Hematopoietic multipotent progenitor cell treated with erythropoietin and hydrocortisone succinate and interleukin-3 and kit ligand, for 15 days (in vitro differentiated cells): Measurements from ENCODE around the gene NRP2.

Experiments
- DNase-seq: peaks from one replicate; pipeline ENCODE4 v3.0.0-alpha.2; 2015; ENCODE audit warnings: low spot score

NRP2 gene

DNA sequence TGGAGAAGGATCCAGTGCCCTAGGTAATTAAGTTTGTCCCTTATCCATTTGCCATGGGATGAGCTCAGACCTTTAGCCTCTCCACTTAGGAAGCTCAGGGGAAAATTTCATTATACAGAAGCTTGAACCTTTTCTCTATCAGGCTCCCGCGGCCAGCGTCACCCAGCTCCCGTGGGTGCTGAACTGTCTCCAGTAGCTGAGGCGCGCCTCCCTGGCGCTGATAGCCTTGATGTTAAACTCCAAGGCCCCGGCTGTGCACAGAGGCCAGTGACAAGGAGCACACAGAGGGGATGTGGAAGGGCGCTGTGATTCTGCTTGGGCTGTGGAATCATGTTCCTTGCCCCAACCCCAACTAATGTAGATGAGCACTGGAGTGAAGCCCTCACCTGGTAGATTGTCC, 50.8 kb downstream of the NRP2 start:
- no peak for DNase-seq

DNA sequence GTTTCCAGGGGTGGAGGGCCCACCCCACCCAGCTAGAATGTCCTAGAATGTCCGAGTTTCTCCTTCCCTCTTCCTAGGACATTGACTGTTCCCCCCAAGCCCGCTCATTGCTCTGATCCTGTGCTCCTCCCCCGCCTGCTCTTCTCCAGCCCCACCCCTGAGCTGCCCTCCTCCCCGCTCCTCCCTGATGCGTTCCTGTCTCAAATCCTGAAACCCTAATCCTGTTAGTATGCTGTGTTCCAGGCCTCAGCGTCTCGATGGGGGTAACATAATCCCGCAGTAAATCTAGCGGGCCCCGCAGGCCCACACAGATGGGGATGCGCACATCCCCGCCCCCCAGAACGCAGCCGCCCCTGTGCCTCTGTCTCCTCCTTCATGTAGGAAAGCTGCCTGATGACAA, 51.3 kb downstream of the NRP2 start:
- DNase-seq = no peak

DNA sequence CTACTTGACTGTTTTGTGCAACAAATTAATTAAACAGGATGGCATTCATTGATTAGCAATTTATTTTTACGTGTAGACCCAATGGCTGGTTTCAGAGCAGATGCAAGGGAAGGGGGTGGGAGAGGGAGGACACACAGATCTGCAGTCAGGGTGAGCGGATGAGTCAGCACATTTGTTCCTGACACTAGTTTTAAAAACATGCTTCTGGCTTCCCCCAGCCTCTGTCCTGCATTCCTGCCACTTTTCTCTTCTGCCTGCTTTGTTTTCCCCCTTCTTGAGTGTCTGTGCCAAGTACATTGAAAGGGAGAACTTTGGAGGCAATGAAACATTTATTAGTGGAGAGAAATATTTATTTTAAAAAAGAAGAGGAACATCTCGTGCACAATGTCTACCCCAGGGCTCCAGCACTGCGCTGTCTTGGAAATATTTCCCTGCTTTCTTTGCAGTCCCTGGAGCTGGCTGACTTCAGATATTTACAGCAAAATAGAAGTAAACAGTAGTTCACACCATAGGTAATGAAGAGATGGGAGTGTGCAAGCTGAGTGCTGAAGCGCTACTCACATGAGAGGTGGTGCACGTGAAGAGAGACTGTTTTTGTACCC, 52.2 kb downstream of the NRP2 start:
- DNase-seq = peak; percentile 30

DNA sequence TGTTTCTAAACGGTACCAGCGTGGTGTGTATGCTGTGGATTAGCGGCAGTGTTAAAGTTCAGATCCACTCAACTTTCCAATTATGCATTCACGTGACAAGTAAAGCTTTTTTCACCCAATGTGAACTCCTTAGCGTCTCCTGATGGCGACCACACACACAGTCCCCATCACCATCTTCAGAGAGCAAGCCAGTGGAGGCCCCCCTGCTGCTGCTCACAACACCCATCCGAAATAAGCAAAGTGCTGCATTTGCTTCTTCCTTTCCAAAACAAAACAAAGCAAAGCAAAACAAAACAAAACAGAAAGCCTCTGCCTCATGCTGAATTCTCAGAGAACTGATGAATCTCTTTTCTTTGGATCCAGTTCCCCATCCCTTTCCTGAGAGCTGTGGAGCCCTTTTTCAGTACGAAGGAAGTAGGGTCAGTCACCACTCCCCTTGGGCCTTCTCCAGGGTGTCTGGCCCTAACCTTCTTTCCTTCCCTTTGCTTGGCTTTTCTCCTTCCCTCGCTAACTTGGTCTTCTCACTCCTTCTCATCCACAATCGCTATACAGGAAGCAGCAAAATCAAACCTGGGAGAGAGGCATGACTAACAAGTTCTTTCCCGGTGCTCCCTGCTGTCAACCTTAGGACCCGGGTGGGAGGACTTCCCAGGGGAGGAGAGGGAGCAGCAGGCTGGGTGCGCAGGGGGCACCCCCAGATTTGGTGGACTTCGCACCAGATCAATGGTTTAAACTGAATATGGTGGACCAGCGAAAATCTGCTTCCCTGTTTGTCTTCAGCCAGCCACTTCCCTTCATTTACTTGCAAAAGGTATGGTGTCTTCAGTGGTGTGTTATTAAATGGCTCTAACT, 56.0 kb downstream of the NRP2 start:
- no peak for DNase-seq

DNA sequence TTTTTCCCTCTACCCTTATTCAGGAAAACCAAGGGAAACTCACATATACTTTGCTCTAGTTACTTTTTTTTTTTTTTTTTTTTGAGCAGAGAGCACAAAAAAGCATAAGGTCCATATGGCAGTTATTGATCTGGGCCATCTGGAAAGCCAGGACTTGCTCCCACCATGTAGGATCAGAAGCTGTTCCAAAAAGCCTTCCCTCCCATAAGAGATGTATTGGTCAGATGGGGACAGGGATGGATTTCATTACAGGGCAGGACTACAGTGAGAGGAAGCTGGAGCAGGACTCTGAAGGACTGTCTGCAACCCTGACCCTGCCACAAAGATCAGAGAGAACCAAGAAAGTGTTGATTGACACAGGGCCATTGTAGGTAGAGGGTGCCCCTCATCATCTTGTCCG, 57.3 kb downstream of the NRP2 start:
- no peak for DNase-seq

DNA sequence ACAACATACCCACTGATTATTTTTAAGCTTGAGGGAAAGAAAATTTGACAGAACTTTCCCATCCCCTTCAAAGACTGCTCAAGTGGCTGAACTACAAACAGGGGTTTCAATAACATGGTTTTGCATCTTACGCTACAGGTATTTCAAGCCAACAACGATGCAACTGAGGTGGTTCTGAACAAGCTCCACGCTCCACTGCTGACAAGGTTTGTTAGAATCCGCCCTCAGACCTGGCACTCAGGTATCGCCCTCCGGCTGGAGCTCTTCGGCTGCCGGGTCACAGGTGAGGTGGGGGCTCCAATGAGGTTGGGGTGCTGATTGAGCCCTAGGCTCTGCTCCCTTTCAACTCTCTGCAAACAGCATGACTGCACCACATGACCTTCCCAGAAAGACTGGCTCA, 58.1 kb downstream of the NRP2 start:
- DNase-seq = no peak

DNA sequence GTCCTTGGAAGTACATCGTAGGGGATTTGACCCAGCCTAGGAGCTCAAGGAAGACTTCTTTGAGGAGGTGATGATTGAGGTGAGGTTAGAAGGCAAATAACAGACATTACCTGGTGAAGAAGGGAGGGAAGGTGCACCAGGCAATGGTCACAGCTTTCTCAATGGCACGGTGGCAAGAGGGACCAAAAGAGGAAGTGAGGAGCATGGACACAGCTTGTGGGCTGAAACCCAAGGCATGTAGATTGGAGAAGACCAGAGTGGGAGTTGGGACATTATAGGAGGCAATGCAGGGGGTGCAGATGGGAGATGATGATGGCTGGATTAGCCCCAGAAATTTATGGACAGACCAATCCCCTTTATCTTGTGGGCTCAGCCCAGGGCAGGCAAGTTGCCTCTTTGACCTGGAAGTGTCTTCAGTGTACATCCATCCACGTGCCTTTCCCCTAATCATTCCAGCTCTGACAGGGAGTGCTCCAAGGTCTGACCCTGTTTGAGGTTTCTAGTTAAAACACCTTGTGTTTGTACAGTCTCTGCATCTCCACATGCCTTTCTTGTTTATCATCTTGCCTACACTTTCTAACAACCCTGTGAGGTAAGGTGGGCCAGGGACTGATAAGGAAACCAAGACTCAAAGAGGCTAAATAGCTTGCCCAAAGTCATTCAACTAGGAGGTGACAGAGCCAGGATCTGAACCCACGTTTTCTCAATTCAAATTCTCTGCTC, 59.1 kb downstream of the NRP2 start:
- DNase-seq = no peak

DNA sequence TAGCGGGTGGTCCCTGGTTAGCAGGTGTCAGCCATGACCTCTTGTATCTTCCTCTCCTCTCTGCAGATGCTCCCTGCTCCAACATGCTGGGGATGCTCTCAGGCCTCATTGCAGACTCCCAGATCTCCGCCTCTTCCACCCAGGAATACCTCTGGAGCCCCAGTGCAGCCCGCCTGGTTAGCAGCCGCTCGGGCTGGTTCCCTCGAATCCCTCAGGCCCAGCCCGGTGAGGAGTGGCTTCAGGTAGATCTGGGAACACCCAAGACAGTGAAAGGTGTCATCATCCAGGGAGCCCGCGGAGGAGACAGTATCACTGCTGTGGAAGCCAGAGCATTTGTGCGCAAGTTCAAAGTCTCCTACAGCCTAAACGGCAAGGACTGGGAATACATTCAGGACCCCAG, 60.8 kb downstream of the NRP2 start:
- DNase-seq = no peak

DNA sequence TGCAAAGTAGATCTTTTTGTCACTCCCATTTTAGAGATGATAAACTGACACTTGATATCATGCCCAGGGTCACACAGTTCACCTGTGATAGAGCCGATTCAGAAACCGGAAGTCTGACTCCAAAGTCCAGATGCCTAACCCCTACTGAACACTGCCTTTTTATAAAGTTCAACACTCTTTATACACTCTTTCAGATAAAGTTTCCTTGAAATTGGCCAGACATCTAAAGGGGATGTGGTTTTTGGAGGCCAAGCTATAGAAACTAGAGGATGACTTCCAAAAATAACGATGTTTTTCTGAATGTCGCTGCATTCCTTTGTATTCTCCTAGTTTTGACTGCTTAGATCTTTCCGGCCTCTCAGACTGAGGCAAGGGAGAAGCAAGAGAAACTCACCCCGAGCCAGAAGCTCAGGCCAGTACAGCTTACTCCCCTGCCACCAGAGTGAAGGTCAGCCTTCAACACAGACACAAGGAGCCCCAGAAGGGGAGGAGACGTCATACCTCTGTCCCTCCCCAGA, 61.8 kb downstream of the NRP2 start:
- DNase-seq = no peak

DNA sequence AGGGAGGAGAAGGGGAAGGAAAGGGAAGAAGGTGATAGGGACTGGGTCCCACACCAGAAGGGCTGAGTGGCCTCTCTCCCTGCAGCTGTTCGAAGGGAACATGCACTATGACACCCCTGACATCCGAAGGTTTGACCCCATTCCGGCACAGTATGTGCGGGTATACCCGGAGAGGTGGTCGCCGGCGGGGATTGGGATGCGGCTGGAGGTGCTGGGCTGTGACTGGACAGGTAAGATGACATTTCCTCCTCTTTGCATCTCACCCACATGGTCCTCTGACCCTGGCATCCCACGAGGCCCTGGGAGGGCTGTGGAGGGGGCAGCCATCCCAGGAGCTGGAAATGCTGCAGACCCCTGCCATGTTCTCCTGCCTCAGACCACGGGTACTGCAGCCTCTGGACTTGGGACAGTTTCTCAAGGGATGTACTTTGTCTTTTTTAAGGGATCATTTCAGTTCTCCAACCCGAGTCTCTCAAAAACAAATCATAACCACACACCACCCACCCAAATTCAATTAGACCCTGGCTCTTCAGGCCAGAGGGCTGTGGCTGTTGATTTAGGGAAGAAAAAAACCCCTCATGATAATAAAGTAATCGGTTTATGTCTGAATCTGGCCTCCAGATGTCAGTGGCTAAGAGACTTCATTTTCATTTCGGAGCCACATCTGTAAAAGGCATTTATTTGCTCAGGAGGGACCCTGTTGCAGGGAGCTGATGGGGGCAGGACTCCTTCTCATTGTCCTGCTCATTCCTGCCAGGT, 63.5 kb downstream of the NRP2 start:
- no peak for DNase-seq

DNA sequence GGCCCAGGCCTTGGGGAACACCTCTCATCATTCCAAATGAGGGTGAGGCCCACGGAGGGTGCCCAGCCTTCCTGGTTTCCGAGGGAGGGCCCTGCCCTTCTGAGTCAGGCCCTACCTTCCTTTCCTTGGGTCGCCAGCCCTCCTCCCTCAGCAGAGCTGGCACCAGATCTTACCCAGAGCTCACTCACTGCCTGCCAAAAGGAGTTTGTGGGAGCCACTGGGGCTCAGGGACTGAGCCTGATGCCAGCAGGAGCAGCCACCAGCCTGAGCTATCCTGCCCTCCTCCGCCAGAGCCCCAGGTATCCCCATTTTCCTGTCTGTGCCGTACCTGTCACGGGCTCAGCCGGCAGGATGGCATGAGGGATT, 64.1 kb downstream of the NRP2 start:
- DNase-seq = no peak

DNA sequence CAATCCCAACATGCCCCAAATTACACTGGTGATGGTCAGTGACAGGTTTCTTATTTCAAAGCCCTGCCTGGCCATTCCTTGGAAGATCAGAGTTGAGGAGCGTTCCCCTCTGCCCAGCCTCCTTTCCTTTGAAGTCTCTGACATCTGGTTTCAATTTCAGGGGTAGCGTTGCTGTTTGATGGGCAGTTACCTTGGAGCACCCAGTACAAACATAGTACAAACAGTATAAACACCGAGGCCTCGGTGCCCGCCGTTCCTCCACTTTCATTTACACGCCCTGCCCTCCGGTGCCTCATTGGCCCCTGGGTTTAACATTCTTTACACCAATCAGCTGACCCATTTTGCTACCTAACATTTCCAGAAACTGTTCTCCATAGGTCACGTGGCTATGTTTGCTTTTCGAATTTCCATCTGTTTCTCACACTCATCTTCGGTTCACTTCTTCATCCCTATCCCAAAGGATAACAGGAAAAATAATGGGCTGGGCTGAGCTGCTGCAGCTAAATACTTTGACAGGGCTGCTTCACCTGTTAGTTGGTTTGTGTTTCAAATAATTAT, 65.6 kb downstream of the NRP2 start:
- no peak for DNase-seq

DNA sequence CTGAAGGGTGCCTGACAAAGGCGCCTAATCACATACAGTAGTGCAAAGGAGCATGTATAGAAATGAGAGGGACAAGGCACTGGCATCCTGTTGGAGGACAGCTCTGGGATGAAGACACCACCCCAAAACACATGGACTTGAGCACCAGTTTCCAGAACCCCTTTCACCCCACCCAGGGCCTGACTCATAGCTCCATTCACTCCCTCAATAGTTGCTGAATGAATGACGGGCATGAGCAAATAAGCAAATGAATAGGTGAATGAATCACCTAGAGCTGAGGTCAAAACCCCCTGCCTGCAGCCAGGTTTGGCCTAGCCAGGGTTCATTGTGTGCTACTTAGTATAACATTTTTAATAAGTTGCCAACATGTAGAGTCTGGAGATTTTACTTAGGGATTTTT, 66.3 kb downstream of the NRP2 start:
- DNase-seq = no peak

DNA sequence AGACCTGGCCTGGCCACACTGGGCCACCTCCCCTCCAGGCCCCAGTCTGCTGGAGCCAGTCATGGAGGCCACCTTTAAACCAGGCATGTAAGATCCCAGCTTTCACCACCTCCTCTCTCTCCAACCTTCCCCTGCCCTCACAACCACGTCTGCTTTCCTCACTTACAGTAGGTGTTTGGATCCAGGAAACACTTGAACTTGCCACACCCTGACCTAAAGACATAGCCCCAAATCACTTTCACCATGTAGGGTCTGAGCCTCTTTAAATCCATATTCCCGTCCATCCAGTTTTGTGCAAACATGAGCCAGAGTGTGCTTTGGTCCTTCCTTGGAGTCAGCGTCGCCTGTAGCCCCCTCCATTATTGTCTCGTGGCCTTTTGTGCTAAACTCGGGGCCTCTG, 66.8 kb downstream of the NRP2 start:
- no peak for DNase-seq

DNA sequence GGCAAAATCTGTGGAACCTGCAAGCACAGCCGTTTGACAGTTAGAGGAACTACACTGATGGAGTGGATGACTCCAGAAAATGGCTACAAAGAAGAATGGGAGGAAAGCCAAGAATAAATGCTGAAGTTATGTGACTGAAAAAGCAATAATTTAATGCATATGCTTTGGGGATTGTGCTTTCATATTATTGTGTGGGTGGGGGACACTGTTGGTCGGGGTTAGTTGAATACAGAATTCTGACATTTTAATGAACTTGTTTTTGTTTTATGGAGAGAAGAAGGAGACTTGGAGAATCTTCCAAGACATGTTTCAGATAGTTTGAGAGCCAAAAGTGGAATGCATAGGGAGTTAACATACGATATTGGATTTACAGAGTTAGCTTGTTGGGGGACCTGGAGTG, 68.5 kb downstream of the NRP2 start:
- DNase-seq = no peak

DNA sequence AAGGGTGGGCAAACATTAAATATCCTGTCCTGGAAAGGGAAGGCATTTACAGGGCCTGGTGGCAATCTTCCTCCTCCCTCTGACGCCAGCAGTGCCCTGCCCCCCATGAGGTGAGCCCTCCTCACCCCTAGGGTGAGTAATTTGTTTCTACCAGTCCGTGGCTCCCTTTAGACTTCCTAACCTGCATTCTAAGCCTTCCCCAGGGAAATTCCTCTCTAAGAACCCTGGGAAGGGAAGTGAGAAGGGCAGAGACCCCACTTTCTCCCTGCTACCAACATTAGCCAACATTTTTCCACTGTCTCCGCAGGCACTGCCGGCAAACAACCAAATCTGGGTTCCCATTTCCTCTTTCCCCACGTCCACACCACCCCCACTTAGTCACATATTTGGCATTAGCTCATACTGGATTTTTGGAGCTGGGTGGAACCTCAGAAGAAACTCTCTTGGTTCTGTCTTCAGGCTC, 69.3 kb downstream of the NRP2 start:
- no peak for DNase-seq

DNA sequence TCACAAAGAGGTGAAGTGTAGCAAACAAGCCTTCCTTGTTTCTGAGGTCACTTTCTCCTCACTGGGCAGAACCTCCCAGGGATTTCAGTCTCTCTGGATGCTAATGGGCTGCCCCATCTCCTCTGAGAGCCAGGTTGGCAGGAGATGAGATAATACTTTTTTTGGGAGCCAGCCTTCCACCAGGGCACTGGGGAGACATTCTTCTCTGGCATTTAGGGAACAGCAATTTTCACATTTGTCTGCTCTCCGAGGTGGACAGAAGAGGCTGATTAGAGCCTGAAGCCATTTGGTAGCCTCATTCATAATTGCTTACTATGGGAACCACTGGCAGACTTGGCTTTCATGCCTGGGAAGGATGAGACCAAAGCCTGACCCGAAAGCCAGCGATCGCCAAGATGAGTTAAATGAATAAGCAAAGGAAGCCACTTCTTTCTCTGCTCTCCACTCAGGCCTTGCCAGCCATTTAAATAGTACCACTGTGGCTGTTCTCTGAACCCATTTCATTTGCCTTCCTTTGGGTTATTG, 70.1 kb downstream of the NRP2 start:
- no peak for DNase-seq

DNA sequence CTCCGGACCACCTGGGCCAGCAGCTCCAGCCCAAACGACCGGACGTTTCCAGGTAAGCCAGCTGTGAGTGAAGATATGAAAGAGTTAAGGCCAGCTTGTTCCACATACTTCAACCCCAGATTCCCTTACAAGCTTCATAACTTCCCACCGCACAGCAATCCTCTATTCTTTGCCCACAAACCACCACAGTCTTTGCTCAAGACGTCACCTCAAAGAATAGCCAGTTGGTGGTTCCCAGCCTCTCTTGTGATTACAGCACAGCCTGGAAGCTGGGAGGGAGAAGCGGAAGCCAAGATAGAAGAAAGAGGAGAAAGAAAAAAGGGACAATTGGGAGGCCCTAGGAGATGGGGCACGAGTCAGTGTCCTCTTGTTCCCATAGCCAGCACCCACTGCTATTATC, 70.6 kb downstream of the NRP2 start:
- DNase-seq = no peak

DNA sequence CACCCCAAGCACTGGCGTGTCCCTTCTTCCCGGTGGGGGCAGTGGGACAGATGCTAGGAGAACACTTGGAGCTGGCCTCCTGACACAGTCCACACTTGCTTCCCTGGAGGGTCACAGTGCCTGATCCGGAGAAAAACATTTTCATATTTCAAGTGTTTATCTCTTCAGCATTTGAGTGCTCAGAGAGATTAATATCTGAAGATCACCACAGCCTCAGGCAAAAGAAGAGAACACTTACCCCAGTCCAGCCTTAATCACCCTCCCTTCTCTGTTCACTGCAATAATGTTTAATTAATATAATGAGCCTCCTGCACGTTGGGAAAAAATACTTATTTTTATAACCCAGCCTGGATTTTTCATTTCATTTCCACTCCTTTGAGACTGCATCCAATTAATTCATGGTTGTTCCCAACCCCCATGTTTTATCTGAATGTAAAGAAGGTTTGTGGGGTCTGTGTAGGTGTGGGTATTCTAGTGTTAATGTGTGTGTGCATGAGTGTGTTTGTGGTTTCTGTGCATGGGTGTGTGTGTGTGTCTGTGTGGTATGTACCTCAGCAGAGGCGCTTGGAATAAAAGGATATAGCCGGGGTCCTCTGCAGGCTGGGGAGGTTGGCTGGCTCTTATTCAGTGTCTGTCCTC, 72.1 kb downstream of the NRP2 start:
- DNase-seq = no peak

DNA sequence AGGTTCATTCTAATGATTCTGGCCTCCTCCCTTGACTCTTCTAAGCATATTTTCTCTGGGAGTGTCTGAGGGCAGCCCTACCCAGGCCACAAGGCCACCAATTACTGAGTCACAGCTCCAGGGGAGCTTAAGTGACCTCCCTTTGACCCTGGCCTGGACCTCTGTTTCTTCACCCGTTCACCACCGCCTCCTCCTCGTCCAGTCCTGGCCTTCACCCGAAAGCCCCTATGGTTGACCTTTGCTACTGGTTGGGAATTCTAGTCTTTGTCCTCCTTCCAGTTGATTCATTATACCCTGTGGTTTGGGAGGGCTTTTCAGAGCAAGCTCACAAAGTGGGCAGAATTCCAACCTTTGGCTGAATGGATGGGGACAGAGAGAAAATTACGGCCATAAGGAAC, 72.6 kb downstream of the NRP2 start:
- DNase-seq = no peak

DNA sequence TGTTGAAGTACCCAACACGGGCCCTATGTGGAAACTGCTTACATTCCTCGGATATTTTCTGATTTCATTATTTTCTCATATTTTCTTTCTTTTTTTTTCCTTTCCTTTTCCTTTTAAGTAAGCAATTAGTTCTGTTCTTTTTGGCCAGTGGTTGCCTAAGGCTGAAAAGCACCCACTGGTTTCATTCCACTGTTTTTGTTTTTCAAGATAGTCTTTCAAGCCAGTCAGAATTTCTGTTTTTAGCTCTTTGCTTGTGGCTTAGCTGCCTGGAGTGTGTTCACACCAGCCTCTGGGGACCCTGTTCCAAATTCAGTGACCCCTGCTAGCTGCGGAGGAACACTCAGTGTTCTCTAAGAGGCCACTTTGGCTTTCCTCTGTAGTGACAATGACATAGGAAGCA, 73.6 kb downstream of the NRP2 start:
- DNase-seq = no peak
